Keratinocyte (primary cell): Measurements from ENCODE around the gene C6orf15. TPM values are rescaled to one million over a fixed set of nuclear protein-coding genes. Genes with fewer than 3 reads are reported as not detected.
"Not testable (repeated sequence)": the region's sequence is repeated elsewhere in the genome, so short reads cannot be mapped to it uniquely, and the experiment has no call there.

Experiments
- DNase-seq: peaks from one replicate; pipeline ENCODE4 v3.0.0-alpha.2; 2011; ENCODE audit warnings: low read depth, missing footprints, low spot score
- FAIRE-seq: peaks from 2 replicates; lab custom pipeline; 2011; peaks lifted over from hg19 to GRCh38; lab: Jason Lieb, UNC
- H2AFZ ChIP-seq: 2 replicates; pipeline ENCODE4 v1.6.0; 2012; ENCODE audit warnings: low read length, control low read depth, inconsistent platforms; ENCODE audit not compliant: control insufficient read depth
- H3K27ac ChIP-seq: 2 replicates; pipeline ENCODE4 v1.5.1; 2011; ENCODE audit warnings: low read length; ENCODE audit not compliant: control insufficient read depth, insufficient read depth
- H3K27me3 ChIP-seq: 3 replicates; pipeline ENCODE4 v1.6.0; 2011; ENCODE audit warnings: low read length; ENCODE audit not compliant: control insufficient read depth, insufficient read depth; ENCODE audit errors: extremely low read depth
- H3K36me3 ChIP-seq, 2 experiments: 2 replicates in 1 of 2; 3 replicates in 1 of 2; pipeline ENCODE4 v1.5.1; 2011; ENCODE audit warnings: low read length in 2 of 2, mild to moderate bottlenecking in 1 of 2; ENCODE audit not compliant: control insufficient read depth in 2 of 2, insufficient read depth in 2 of 2; ENCODE audit errors: extremely low read depth in 1 of 2
- H3K4me1 ChIP-seq: 3 replicates; pipeline ENCODE4 v1.5.1; 2011; ENCODE audit warnings: low read length; ENCODE audit not compliant: control insufficient read depth, insufficient read depth; ENCODE audit errors: extremely low read depth
- H3K4me2 ChIP-seq: 3 replicates; pipeline ENCODE4 v1.6.0; 2011; ENCODE audit warnings: low read depth, low read length; ENCODE audit not compliant: control insufficient read depth, insufficient read depth; ENCODE audit errors: extremely low read depth
- H3K4me3 ChIP-seq, 3 experiments: fragments of 200-600 bp in 1 of 3; sonication (generic) in 1 of 3; 2 replicates in 2 of 3; 3 replicates in 1 of 3; pipeline ENCODE4 v1.5.1; 2011 to 2016; ENCODE audit warnings: low read length in 3 of 3, mild to moderate bottlenecking in 3 of 3, control low read depth in 2 of 3, inconsistent platforms in 1 of 3, low read depth in 1 of 3, mixed read lengths in 1 of 3, mixed run types in 1 of 3, moderate library complexity in 1 of 3; ENCODE audit not compliant: control insufficient read depth in 2 of 3, insufficient read depth in 2 of 3; ENCODE audit errors: extremely low read depth in 1 of 3
- H3K79me2 ChIP-seq: 2 replicates; pipeline ENCODE4 v1.6.0; 2012; ENCODE audit warnings: low read length; ENCODE audit not compliant: control insufficient read depth, insufficient read depth
- H3K9ac ChIP-seq: 3 replicates; pipeline ENCODE4 v1.6.0; 2011; ENCODE audit warnings: low read length; ENCODE audit not compliant: control insufficient read depth, insufficient read depth; ENCODE audit errors: extremely low read depth
- H3K9me1 ChIP-seq: 3 replicates; pipeline ENCODE4 v1.6.0; 2011; ENCODE audit warnings: low read length; ENCODE audit not compliant: control insufficient read depth, insufficient read depth; ENCODE audit errors: extremely low read depth
- H3K9me3 ChIP-seq: 2 replicates; pipeline ENCODE4 v1.5.1; 2012; ENCODE audit warnings: low read depth, low read length; ENCODE audit not compliant: control insufficient read depth
- H4K20me1 ChIP-seq: 3 replicates; pipeline ENCODE4 v1.6.0; 2011; ENCODE audit warnings: low read length; ENCODE audit not compliant: control insufficient read depth, insufficient read depth; ENCODE audit errors: extremely low read depth
- EZH2 ChIP-seq: IDR thresholded peaks from one replicate; pipeline ENCODE4 v1.6.1; 2012; ENCODE audit warnings: inconsistent platforms, mild to moderate bottlenecking, low read length, moderate library complexity
- dilution Hi-C: fragments of 300-500 bp; cut with MboI; formaldehyde crosslinking; loops from one replicate; pipeline ENCODE4 v1.7.0; 2020; ENCODE audit warnings: low sequenced_read_pairs; ENCODE audit not compliant: extremely low pct_ligation_motif_present
- polyA plus RNA-seq, 5 experiments: library from polyadenylated mRNA; depleted of rRNA in 3 of 5; stranded (reverse) in 3 of 5; stranded (forward) in 1 of 5; unstranded in 1 of 5; fragments of >200 nt; gene quantifications; 1 replicate in 1 of 5; 2 replicates in 3 of 5; 3 replicates in 1 of 5; pipeline versions ENCODE4 v1.2.1 to v1.2.3, GENCODE V29; 2011 to 2012; ENCODE audit warnings: missing spikeins in 2 of 5, low read depth in 1 of 5, low replicate concordance in 1 of 5
- TF ChIP-seq, protein P1 (sequence below), 3 experiments: IDR thresholded peaks in 1 of 3; conservative IDR thresholded peaks in 1 of 3; optimal IDR thresholded peaks in 1 of 3; 2 replicates in 2 of 3; 3 replicates in 1 of 3; pipeline versions ENCODE3 to v1.5.1; 2011; ENCODE audit warnings: low read length in 3 of 3, mild to moderate bottlenecking in 3 of 3, moderate library complexity in 2 of 3, control low read depth in 1 of 3, inconsistent platforms in 1 of 3; ENCODE audit not compliant: insufficient read depth in 2 of 3; ENCODE audit errors: extremely low read depth in 1 of 3

Gene C6orf15
- polyA plus RNA-seq, 1 donor (not counting 4 experiments of a cell fraction or from before 2014, with no cell fraction given) = 0.08 TPM

- H3K27ac ChIP-seq, H3K36me3 ChIP-seq, H3K79me2 ChIP-seq, H3K9me3 ChIP-seq, H4K20me1 ChIP-seq, H2AFZ ChIP-seq, H3K9ac ChIP-seq, DNase-seq, H3K4me1 ChIP-seq, H3K4me2 ChIP-seq, H3K27me3 ChIP-seq, FAIRE-seq, H3K9me1 ChIP-seq, H3K4me3 ChIP-seq: not testable (repeated sequence)
- dilution Hi-C loops = loop anchor here (25.0 kb wide), 1 partner anchor 130 kb away; the partner anchor contains the start of genes MUCL3 and SFTA2
Measured at GRCh38 chr6:31067028-31067427, 45.3 kb downstream of the C6orf15 start.

GRCh38 chr6:31065556-31065955 lies 46.8 kb downstream of the C6orf15 start:
- no peak for DNase-seq
- no peak overlapping the region for H3K9ac ChIP-seq
- no peaks in the 10 kb centered on the region for H3K36me3 ChIP-seq
- TF ChIP-seq, protein P1, sequence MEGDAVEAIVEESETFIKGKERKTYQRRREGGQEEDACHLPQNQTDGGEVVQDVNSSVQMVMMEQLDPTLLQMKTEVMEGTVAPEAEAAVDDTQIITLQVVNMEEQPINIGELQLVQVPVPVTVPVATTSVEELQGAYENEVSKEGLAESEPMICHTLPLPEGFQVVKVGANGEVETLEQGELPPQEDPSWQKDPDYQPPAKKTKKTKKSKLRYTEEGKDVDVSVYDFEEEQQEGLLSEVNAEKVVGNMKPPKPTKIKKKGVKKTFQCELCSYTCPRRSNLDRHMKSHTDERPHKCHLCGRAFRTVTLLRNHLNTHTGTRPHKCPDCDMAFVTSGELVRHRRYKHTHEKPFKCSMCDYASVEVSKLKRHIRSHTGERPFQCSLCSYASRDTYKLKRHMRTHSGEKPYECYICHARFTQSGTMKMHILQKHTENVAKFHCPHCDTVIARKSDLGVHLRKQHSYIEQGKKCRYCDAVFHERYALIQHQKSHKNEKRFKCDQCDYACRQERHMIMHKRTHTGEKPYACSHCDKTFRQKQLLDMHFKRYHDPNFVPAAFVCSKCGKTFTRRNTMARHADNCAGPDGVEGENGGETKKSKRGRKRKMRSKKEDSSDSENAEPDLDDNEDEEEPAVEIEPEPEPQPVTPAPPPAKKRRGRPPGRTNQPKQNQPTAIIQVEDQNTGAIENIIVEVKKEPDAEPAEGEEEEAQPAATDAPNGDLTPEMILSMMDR (optimal IDR thresholded peaks at IDR 0.05 in 1 of 3, IDR thresholded peaks at IDR 0.05 in 1 of 3, conservative IDR thresholded peaks at IDR 0.05 in 1 of 3; ENCODE audit: extremely low read depth in 1 of 3, insufficient read depth in 2 of 3, low read length in 3 of 3) = no peak
- no peak for TF ChIP-seq EZH2
- H2AFZ ChIP-seq = no peak overlapping the region
- H3K79me2 ChIP-seq = no peaks in the 10 kb centered on the region
- H3K27me3 ChIP-seq = no peaks in the 10 kb centered on the region
- H3K4me3 ChIP-seq = no peak overlapping the region
- dilution Hi-C loops = loop anchor here (25.0 kb wide), 1 partner anchor 128 kb away; the partner anchor contains the start of genes MUCL3 and SFTA2
- no peak for FAIRE-seq
- peaks cover 4% of the 10 kb centered on the region for H3K4me1 ChIP-seq
- no peaks in the 10 kb centered on the region for H3K9me1 ChIP-seq
- no peaks in the 10 kb centered on the region for H3K9me3 ChIP-seq
- H3K4me2 ChIP-seq = no peak overlapping the region
- H3K27ac ChIP-seq = no peak overlapping the region
- no peaks in the 10 kb centered on the region for H4K20me1 ChIP-seq

- no peak for DNase-seq
- dilution Hi-C loops = loop anchor here (25.0 kb wide), 1 partner anchor 127 kb away; the partner anchor contains the start of genes MUCL3 and SFTA2
Measured at GRCh38 chr6:31063906-31064435, 48.4 kb downstream of the C6orf15 start.

More at GRCh38 chr6:31063906-31064435, 48.4 kb downstream of the C6orf15 start:
- Histone ChIP-seq H3K36me3 (no peaks in the 10 kb centered on the region), H4K20me1 (no peaks in the 10 kb centered on the region), H3K27me3 (no peaks in the 10 kb centered on the region), H3K9ac (no peak overlapping the region), H3K27ac (no peak overlapping the region), H3K4me1 (no peaks in the 10 kb centered on the region), H3K4me3 (no peak overlapping the region), H3K79me2 (no peaks in the 10 kb centered on the region), H2AFZ (no peak overlapping the region), H3K9me3 (no peaks in the 10 kb centered on the region), H3K4me2 (no peak overlapping the region), H3K9me1 (no peaks in the 10 kb centered on the region)
- TF ChIP-seq, protein P1 (optimal IDR thresholded peaks at IDR 0.05 in 1 of 3, IDR thresholded peaks at IDR 0.05 in 1 of 3, conservative IDR thresholded peaks at IDR 0.05 in 1 of 3; ENCODE audit: extremely low read depth in 1 of 3, insufficient read depth in 2 of 3, low read length in 3 of 3) = no peak
- no peak for TF ChIP-seq EZH2
- FAIRE-seq = no peak
